ENCODE measurements around the gene DAG1. TPM values are rescaled to one million over a fixed set of nuclear protein-coding genes. Genes with fewer than 3 reads are reported as not detected.

The DAG1 gene
- total RNA-seq, 1 donor from 2014 or later, result 67.5 TPM

GRCh38 chr3:49535971-49536874 is 66.2 kb downstream of the DAG1 start:
- Histone ChIP-seq H3K27me3 (no peaks in the 10 kb centered on the region), H3F3A (ENCODE audit: low read depth) (peaks cover 24% of the 10 kb centered on the region), H3K9me3 (ENCODE audit: low read depth) (no peaks in the 10 kb centered on the region), H3K4me3 (no peak overlapping the region), H3K9ac (no peak overlapping the region), H4K20me1 (ENCODE audit: low read depth) (peaks cover 15% of the 10 kb centered on the region), H3K4me1 (peaks cover 24% of the 10 kb centered on the region), H3K36me3 (no peaks in the 10 kb centered on the region), H3K4me2 (no peak overlapping the region), H3K79me2 (ENCODE audit: low read depth) (no peaks in the 10 kb centered on the region), H3K27ac (no peak overlapping the region), H2AFZ (replicated peaks) (no peak overlapping the region)
- TF ChIP-seq, protein P1, sequence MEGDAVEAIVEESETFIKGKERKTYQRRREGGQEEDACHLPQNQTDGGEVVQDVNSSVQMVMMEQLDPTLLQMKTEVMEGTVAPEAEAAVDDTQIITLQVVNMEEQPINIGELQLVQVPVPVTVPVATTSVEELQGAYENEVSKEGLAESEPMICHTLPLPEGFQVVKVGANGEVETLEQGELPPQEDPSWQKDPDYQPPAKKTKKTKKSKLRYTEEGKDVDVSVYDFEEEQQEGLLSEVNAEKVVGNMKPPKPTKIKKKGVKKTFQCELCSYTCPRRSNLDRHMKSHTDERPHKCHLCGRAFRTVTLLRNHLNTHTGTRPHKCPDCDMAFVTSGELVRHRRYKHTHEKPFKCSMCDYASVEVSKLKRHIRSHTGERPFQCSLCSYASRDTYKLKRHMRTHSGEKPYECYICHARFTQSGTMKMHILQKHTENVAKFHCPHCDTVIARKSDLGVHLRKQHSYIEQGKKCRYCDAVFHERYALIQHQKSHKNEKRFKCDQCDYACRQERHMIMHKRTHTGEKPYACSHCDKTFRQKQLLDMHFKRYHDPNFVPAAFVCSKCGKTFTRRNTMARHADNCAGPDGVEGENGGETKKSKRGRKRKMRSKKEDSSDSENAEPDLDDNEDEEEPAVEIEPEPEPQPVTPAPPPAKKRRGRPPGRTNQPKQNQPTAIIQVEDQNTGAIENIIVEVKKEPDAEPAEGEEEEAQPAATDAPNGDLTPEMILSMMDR (IDR thresholded peaks at IDR 0.05), result no peak
- TF ChIP-seq EZH2phosphoT487 (IDR thresholded peaks at IDR 0.05) (no peak), EZH2 (IDR thresholded peaks at IDR 0.05) (no peak)
- no peaks in the 10 kb centered on the region for H3K9me3 Mint-ChIP-seq
- peaks cover 3% of the 10 kb centered on the region for H3K27me3 Mint-ChIP-seq (ENCODE audit: insufficient read depth, low read depth)
- peaks cover 11% of the 10 kb centered on the region for H3K36me3 Mint-ChIP-seq
- peaks cover 47% of the 10 kb centered on the region for H3K4me1 Mint-ChIP-seq
- no peak overlapping the region for H3K4me3 Mint-ChIP-seq
- no peak for DNase-seq (ENCODE audit: low spot score)
- peak overlapping the region; percentile 82 for H3K27ac Mint-ChIP-seq

DNA sequence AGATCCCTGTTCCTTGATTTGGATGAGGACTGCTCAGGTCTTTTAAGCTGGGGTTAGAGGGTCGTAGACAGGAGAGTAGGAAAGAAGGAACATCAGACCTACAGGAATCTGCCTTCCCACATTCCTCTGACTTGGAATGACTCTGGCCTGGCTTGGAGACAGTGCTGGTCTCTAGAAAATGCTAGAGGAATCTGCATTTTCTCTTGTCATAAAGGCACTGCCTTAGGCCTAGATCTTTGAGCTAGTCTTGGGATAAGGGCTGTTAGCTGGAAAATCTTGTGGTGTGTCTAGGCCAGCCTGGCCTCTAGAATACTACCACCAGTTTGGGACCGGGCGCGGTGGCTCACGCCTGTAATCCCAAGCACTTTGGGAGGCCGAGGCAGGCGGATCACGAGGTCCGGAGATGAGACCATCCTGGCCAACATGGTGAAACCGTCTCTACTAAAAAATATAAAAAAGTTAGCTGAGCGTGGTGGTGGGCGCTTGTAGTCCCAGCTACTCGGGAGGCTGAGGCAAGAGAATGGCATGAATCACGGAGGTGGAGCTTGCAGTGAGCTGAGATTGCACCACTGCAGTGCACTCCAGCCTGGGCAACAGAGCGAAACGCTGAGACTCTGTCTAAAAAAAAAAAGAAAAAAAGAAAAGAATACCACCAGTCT is 66.9 kb downstream of the DAG1 start:
- Mint-ChIP-seq H3K4me1 (peaks cover 48% of the 10 kb centered on the region), H3K4me3 (no peak overlapping the region), H3K27ac (no peak overlapping the region), H3K27me3 (ENCODE audit: insufficient read depth, low read depth) (peaks cover 3% of the 10 kb centered on the region), H3K9me3 (no peaks in the 10 kb centered on the region), H3K36me3 (peaks cover 4% of the 10 kb centered on the region)
- Histone ChIP-seq H3F3A (ENCODE audit: low read depth) (peaks cover 25% of the 10 kb centered on the region), H3K79me2 (ENCODE audit: low read depth) (no peaks in the 10 kb centered on the region), H3K4me1 (peaks cover 24% of the 10 kb centered on the region), H3K27ac (no peak overlapping the region), H3K27me3 (no peaks in the 10 kb centered on the region), H3K4me2 (no peak overlapping the region), H2AFZ (replicated peaks) (no peak overlapping the region), H3K4me3 (no peak overlapping the region), H3K36me3 (no peaks in the 10 kb centered on the region), H3K9me3 (ENCODE audit: low read depth) (no peaks in the 10 kb centered on the region), H4K20me1 (ENCODE audit: low read depth) (peaks cover 15% of the 10 kb centered on the region), H3K9ac (no peak overlapping the region)
- TF ChIP-seq EZH2phosphoT487 (IDR thresholded peaks at IDR 0.05) (no peak), EZH2 (IDR thresholded peaks at IDR 0.05) (no peak)
- TF ChIP-seq, protein P1 (IDR thresholded peaks at IDR 0.05), result no peak
- DNase-seq (ENCODE audit: low spot score), result no peak

GRCh38 chr3:49539659-49540560 is 69.8 kb downstream of the DAG1 start:
- Mint-ChIP-seq H3K9me3 (no peaks in the 10 kb centered on the region), H3K36me3 (no peaks in the 10 kb centered on the region), H3K27me3 (ENCODE audit: insufficient read depth, low read depth) (peaks cover 3% of the 10 kb centered on the region), H3K4me1 (peaks cover 33% of the 10 kb centered on the region), H3K4me3 (peak overlapping the region; percentile 82), H3K27ac (peak overlapping the region; percentile 82)
- H3K9me3 ChIP-seq (ENCODE audit: low read depth), result no peaks in the 10 kb centered on the region
- H3K4me1 ChIP-seq, result peaks cover 16% of the 10 kb centered on the region
- TF ChIP-seq, protein P1 (IDR thresholded peaks at IDR 0.05), result peak; percentile 91
- no peak for TF ChIP-seq EZH2 (IDR thresholded peaks at IDR 0.05)
- H3K9ac ChIP-seq, result no peak overlapping the region
- H3K27me3 ChIP-seq, result peaks cover 9% of the 10 kb centered on the region
- H3K36me3 ChIP-seq, result no peaks in the 10 kb centered on the region
- H3K4me2 ChIP-seq, result peak overlapping the region; percentile 89
- no peaks in the 10 kb centered on the region for H3K79me2 ChIP-seq (ENCODE audit: low read depth)
- peaks cover 25% of the 10 kb centered on the region for H3F3A ChIP-seq (ENCODE audit: low read depth)
- H3K4me3 ChIP-seq, result peak overlapping the region; percentile 50
- peaks cover 11% of the 10 kb centered on the region for H4K20me1 ChIP-seq (ENCODE audit: low read depth)
- peak; percentile 98 for DNase-seq (ENCODE audit: low spot score)
- H2AFZ ChIP-seq (replicated peaks), result peak overlapping the region; percentile 96
- peak overlapping the region; percentile 8 for H3K27ac ChIP-seq
